Measurements from ENCODE around the gene SULT1A1.
"Not testable (repeated sequence)": the region's sequence is repeated elsewhere in the genome, so short reads cannot be mapped to it uniquely, and the experiment has no call there.

DNA sequence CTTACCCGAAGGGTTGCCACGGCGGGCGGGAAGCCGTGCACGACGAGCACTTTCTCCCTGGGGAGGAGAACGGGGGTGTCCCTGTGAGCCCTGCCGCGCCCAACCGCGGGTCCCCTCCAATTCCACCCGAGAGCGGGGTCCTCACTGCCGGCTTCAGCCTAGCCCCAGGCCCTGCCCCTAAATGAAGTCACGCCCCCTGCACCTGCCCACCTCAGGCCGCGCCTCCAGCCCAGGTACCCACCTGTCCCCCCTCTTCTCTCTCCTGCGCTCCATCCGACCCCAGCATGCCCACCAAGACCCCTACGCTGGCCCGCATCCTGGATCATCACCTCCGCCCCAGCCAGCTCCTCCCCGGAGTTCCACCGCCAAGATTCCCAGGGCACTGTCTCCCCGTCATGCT lies 4.1 kb upstream of the SULT1A1 start:
- not testable (repeated sequence) for TF ChIP-seq RAD21 (IDR thresholded peaks at IDR 0.05); CTCF (IDR thresholded peaks at IDR 0.05; ENCODE audit: low read depth, low read length, missing input control); RXRA (IDR thresholded peaks at IDR 0.05)
